ENCODE measurements around the gene PLCB4. TPM values are rescaled to one million over a fixed set of nuclear protein-coding genes. Genes with fewer than 3 reads are reported as not detected.

The PLCB4 gene
- polyA plus RNA-seq, 1 of the 3 experiments (the other 2 are of a cell fraction): 5.5 TPM

GRCh38 chr20:9215539-9215938 lies 146.7 kb downstream of the PLCB4 start:
- Histone ChIP-seq H2AFZ (ENCODE audit: low read depth) (no peak overlapping the region), H3F3A (replicated peaks; ENCODE audit: insufficient read depth) (peaks cover 13% of the 10 kb centered on the region), H3K79me2 (ENCODE audit: insufficient read depth) (no peaks in the 10 kb centered on the region), H3K9me2 (no peaks in the 10 kb centered on the region), H3K27ac (ENCODE audit: low read depth in 2 of 2, low read length in 1 of 2) (no peak overlapping the region), H4K20me1 (ENCODE audit: insufficient read depth) (no peaks in the 10 kb centered on the region), H3K4me1 (ENCODE audit: control insufficient read depth in 1 of 2, insufficient read depth in 2 of 2, low read depth in 1 of 2, low read length in 1 of 2) (peaks cover 0 to 11% of the 10 kb centered on the region in 2 experiments; a peak in 2 of 4 replicates), H3K9me3 (no peaks in the 10 kb centered on the region), H3K27me3 (ENCODE audit: insufficient read depth) (no peaks in the 10 kb centered on the region), H3K4me3 (ENCODE audit: low read depth in 2 of 2, low read length in 1 of 2) (no peak overlapping the region), H3K9ac (no peak overlapping the region), H3K4me2 (no peak overlapping the region), H3K36me3 (replicated peaks in 1 of 2; ENCODE audit: control insufficient read depth in 1 of 2, insufficient read depth in 2 of 2, low read length in 1 of 2) (no peaks in the 10 kb centered on the region)
- ChIA-PET CTCF (interaction anchor here (1.2 kb wide), 1 partner anchor 9 kb away, joined by 3 read pairs; no protein-coding TSS in a partner anchor), POLR2A (no interaction called here)
- TF ChIP-seq CTCF (IDR thresholded peaks at IDR 0.05) (peak; percentile 54), SMC3 (IDR thresholded peaks at IDR 0.05; ENCODE audit: low read depth, low read length) (no peak), FOXJ3 (CRISPR knock-in tag; IDR thresholded peaks at IDR 0.05) (no peak), RAD21 (IDR thresholded peaks at IDR 0.05; ENCODE audit: low read length) (peak; percentile 49), TEAD4 (IDR thresholded peaks at IDR 0.05; ENCODE audit: borderline replicate concordance, insufficient read depth) (no peak)
- DNase-seq: peak; percentile 15
- 86% methylated on average over 2 of the region's 2 CpGs for WGBS (ENCODE audit: low lambda C conversion rate)

- Histone ChIP-seq H3K27me3 (ENCODE audit: insufficient read depth) (no peaks in the 10 kb centered on the region), H3K4me1 (ENCODE audit: control insufficient read depth in 1 of 2, insufficient read depth in 2 of 2, low read depth in 1 of 2, low read length in 1 of 2) (peaks cover 0 to 11% of the 10 kb centered on the region in 2 experiments; a peak in 3 of 4 replicates), H3K36me3 (replicated peaks in 1 of 2; ENCODE audit: control insufficient read depth in 1 of 2, insufficient read depth in 2 of 2, low read length in 1 of 2) (no peaks in the 10 kb centered on the region), H3K4me3 (ENCODE audit: low read depth in 2 of 2, low read length in 1 of 2) (no peak overlapping the region), H3K79me2 (ENCODE audit: insufficient read depth) (no peaks in the 10 kb centered on the region), H3F3A (replicated peaks; ENCODE audit: insufficient read depth) (peaks cover 13% of the 10 kb centered on the region), H3K9me3 (no peaks in the 10 kb centered on the region), H2AFZ (ENCODE audit: low read depth) (no peak overlapping the region), H3K9me2 (no peaks in the 10 kb centered on the region), H3K4me2 (no peak overlapping the region), H4K20me1 (ENCODE audit: insufficient read depth) (no peaks in the 10 kb centered on the region), H3K9ac (no peak overlapping the region), H3K27ac (ENCODE audit: low read depth in 2 of 2, low read length in 1 of 2) (peak overlapping the region in 1 of 2 experiments; percentile 41; a peak in 1 of 4 replicates)
- no peak for DNase-seq
- POLR2A ChIA-PET: no interaction called here
- no peak for TF ChIP-seq IRF3 (IDR thresholded peaks at IDR 0.05; ENCODE audit: low read depth, low read length)
- TF ChIP-seq JUND (IDR thresholded peaks at IDR 0.05): peak; percentile 61
- TF ChIP-seq ELF1 (IDR thresholded peaks at IDR 0.05): no peak
- TF ChIP-seq CHD2 (IDR thresholded peaks at IDR 0.05; ENCODE audit: low read length, partially characterized antibody): no peak
- TF ChIP-seq USF2 (IDR thresholded peaks at IDR 0.05; ENCODE audit: borderline replicate concordance, low read depth, low read length): no peak
- TF ChIP-seq TCF12 (IDR thresholded peaks at IDR 0.05): 0 out of 2 replicates have a peak, but pooled peaks have one; percentile 9
- peak; percentile 55; the same call in 1 of the 2 replicates for TF ChIP-seq MEF2A (IDR thresholded peaks at IDR 0.05; ENCODE audit: borderline replicate concordance, low read depth)
- peak; percentile 39 for TF ChIP-seq PBX3 (IDR thresholded peaks at IDR 0.05)
- TF ChIP-seq FOSL2 (IDR thresholded peaks at IDR 0.05; ENCODE audit: borderline replicate concordance, low read depth): peak; percentile 60; the same call in 1 of the 2 replicates
- TF ChIP-seq SMC3 (IDR thresholded peaks at IDR 0.05; ENCODE audit: low read depth, low read length): no peak
- CTCF ChIA-PET: no interaction called here
- 61% methylated on average over 6 of the region's 6 CpGs for WGBS (ENCODE audit: low lambda C conversion rate)
Observed at GRCh38 chr20:9218531-9218961, 149.7 kb downstream of the PLCB4 start.

Measured in SK-N-SH (cell line).